ENCODE data around the gene CHRDL2. TPM values are rescaled to one million over a fixed set of nuclear protein-coding genes. Genes with fewer than 3 reads are reported as not detected.

The CHRDL2 gene
- total RNA-seq, 1 donor from 2014 or later, result not detected

DNA sequence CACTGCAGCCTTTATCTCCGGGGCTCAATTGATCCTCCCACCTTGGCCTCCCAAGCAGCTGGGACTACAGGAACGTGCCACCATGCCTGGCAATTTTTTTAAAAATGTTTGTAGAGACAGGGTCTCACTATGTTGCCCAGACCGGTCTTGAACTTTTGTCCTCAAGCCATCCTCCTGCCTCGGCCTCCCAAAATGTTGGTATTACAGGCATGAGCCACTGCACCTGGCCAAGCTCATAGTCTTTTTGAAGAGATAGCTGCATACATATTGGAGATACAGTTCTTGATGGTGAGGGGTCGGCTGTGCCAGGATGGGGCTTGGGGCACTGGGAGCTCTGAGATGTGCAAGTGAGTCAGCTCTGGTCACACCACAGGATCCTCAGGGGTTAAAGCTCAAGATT is 53.2 kb downstream of the CHRDL2 start:
- no peak for DNase-seq (ENCODE audit: low read depth)
- FAIRE-seq, result no peak
- no peaks in the 10 kb centered on the region for H3K27me3 ChIP-seq (ENCODE audit: control insufficient read depth, insufficient read depth, low read length)
- H3K36me3 ChIP-seq (ENCODE audit: control insufficient read depth, insufficient read depth, low read length), result no peaks in the 10 kb centered on the region
- H3K4me3 ChIP-seq (ENCODE audit: low read depth, low read length), result no peak overlapping the region
- TF ChIP-seq CTCF (IDR thresholded peaks at IDR 0.05; ENCODE audit: insufficient read depth, low read length, severe bottlenecking), result no peak

DNA sequence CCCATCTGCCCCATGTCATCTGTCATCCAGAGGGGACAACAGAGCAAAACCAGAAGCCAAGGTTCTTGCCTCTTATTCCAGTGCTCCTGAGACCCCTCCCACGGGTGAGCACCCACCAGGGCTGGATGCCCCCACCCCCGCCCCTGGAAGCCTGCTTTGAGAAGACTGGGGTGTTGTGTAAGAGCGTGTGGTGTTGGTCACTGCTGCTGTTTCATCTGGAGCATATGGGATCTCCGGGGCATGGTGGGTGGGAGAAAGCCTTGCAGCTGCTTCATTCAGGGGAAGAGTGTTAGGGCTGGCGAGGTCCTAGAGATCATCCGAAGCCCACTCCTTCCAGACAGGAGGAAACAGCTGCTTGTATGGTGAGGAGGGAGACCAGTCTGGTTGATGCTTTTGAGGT is 54.1 kb downstream of the CHRDL2 start:
- FAIRE-seq (no peak), DNase-seq (ENCODE audit: low read depth) (no peak)
- H3K36me3 ChIP-seq (ENCODE audit: control insufficient read depth, insufficient read depth, low read length), result no peaks in the 10 kb centered on the region
- no peak overlapping the region for H3K4me3 ChIP-seq (ENCODE audit: low read depth, low read length)
- no peak for TF ChIP-seq CTCF (IDR thresholded peaks at IDR 0.05; ENCODE audit: insufficient read depth, low read length, severe bottlenecking)
- H3K27me3 ChIP-seq (ENCODE audit: control insufficient read depth, insufficient read depth, low read length), result no peaks in the 10 kb centered on the region

GRCh38 chr11:74676596-74676995 is 54.6 kb downstream of the CHRDL2 start:
- DNase-seq (ENCODE audit: low read depth), result no peak
- H3K36me3 ChIP-seq (ENCODE audit: control insufficient read depth, insufficient read depth, low read length), result no peaks in the 10 kb centered on the region
- TF ChIP-seq CTCF (IDR thresholded peaks at IDR 0.05; ENCODE audit: insufficient read depth, low read length, severe bottlenecking), result no peak
- no peak for FAIRE-seq
- H3K27me3 ChIP-seq (ENCODE audit: control insufficient read depth, insufficient read depth, low read length), result no peaks in the 10 kb centered on the region
- H3K4me3 ChIP-seq (ENCODE audit: low read depth, low read length), result no peak overlapping the region

DNA sequence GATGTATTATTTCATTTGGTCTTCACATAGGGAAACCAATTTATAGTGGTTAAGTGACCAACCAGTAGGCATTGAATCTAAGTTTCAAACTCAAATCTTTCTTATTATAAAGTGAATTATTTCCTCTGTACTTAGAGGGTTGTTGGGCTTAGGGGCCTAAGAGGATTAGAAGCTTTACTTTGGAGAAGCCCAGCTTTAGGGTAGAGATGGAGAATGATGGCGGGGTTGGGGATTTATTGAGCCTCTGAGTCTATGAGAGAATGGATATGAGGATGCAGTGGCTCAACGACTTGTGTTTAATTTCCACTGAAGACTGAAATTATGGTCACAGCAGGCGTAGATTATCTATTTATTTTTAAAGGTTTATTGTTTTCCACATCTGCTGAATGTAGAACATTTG is 55.5 kb downstream of the CHRDL2 start:
- DNase-seq (ENCODE audit: low read depth) (no peak), FAIRE-seq (no peak)
- Histone ChIP-seq H3K36me3 (ENCODE audit: control insufficient read depth, insufficient read depth, low read length) (no peaks in the 10 kb centered on the region), H3K4me3 (ENCODE audit: low read depth, low read length) (no peak overlapping the region), H3K27me3 (ENCODE audit: control insufficient read depth, insufficient read depth, low read length) (no peaks in the 10 kb centered on the region)
- TF ChIP-seq CTCF (IDR thresholded peaks at IDR 0.05; ENCODE audit: insufficient read depth, low read length, severe bottlenecking), result no peak

GRCh38 chr11:74673693-74674360 is 57.4 kb downstream of the CHRDL2 start:
- no peaks in the 10 kb centered on the region for H3K27me3 ChIP-seq (ENCODE audit: control insufficient read depth, insufficient read depth, low read length)
- FAIRE-seq (no peak), DNase-seq (ENCODE audit: low read depth) (no peak)
- no peak overlapping the region for H3K4me3 ChIP-seq (ENCODE audit: low read depth, low read length)
- H3K36me3 ChIP-seq (ENCODE audit: control insufficient read depth, insufficient read depth, low read length), result no peaks in the 10 kb centered on the region
- TF ChIP-seq CTCF (IDR thresholded peaks at IDR 0.05; ENCODE audit: insufficient read depth, low read length, severe bottlenecking), result no peak

Measured in bronchial epithelial cell (primary cell).